SU-DHL-6 (cell line): Measurements from ENCODE around the gene RSF1.

ENCODE experiments used
- H2AFZ ChIP-seq: fragments of 200-600 bp; sonication (generic); 2 replicates; pipeline ENCODE4 v1.6.1; 2014; ENCODE audit warnings: low read depth, mild to moderate bottlenecking, moderate library complexity, mixed read lengths, antibody characterized with exemption, low read length; ENCODE audit not compliant: severe bottlenecking
- H3F3A ChIP-seq: fragments of 200-600 bp; shearing (Covaris generic); 2 replicates; pipeline ENCODE4 v1.6.0; 2016; ENCODE audit warnings: antibody characterized with exemption, mild to moderate bottlenecking; ENCODE audit not compliant: insufficient read depth
- H3K27ac ChIP-seq: fragments of 200-600 bp; sonication (generic); 2 replicates; pipeline ENCODE4 v1.5.1; 2016; ENCODE audit warnings: low read depth, mild to moderate bottlenecking, low read length, moderate library complexity, mixed read lengths
- H3K27me3 ChIP-seq: fragments of 200-600 bp; sonication (generic), shearing (Covaris generic); 2 replicates; pipeline ENCODE4 v1.6.0; 2014; ENCODE audit warnings: mild to moderate bottlenecking, low read length
- H3K36me3 ChIP-seq: fragments of 200-600 bp; sonication (generic); 2 replicates; pipeline ENCODE4 v1.6.1; 2014; ENCODE audit warnings: mild to moderate bottlenecking, low read length, mixed read lengths
- H3K4me2 ChIP-seq: fragments of 300-600, 200-600 bp; shearing (Covaris generic), sonication (generic); 2 replicates; pipeline ENCODE4 v1.6.0; 2014; ENCODE audit warnings: low read length, low read depth, mild to moderate bottlenecking; ENCODE audit not compliant: poor library complexity, severe bottlenecking
- H3K4me3 ChIP-seq: fragments of 200-600 bp; sonication (generic); 2 replicates; pipeline ENCODE4 v1.5.1; 2014; ENCODE audit warnings: antibody characterized with exemption, low read length, mild to moderate bottlenecking, mixed read lengths; ENCODE audit not compliant: insufficient read depth, poor library complexity, severe bottlenecking
- H3K79me2 ChIP-seq: fragments of 200-600 bp; sonication (generic); 2 replicates; pipeline ENCODE4 v1.6.1; 2014; ENCODE audit warnings: mild to moderate bottlenecking, low read length, moderate library complexity; ENCODE audit not compliant: insufficient read depth
- H3K9ac ChIP-seq: fragments of 200-600 bp; sonication (generic); 2 replicates; pipeline ENCODE4 v1.7.0; 2014; ENCODE audit warnings: mild to moderate bottlenecking, low read length
- H3K9me2 ChIP-seq: fragments of 200-600 bp; sonication (generic); replicated peaks from 2 replicates; pipeline ENCODE4 v1.6.1; 2014; ENCODE audit warnings: low read length; ENCODE audit not compliant: insufficient read depth
- H3K9me3 ChIP-seq: fragments of 200-600 bp; sonication (generic); 2 replicates; pipeline ENCODE4 v1.6.1; 2014; ENCODE audit warnings: low read length, mixed read lengths; ENCODE audit not compliant: insufficient read depth
- H4K20me1 ChIP-seq: fragments of 200-600 bp; sonication (generic); 2 replicates; pipeline ENCODE4 v1.6.1; 2014; ENCODE audit warnings: low read depth, mild to moderate bottlenecking, antibody characterized with exemption, low read length, moderate library complexity, mixed read lengths
- CTCF ChIP-seq: fragments of 200-600 bp; sonication (generic); IDR thresholded peaks from one replicate; pipeline ENCODE4 v1.5.1; 2017; ENCODE audit warnings: antibody characterized with exemption, mild to moderate bottlenecking, low read length, moderate library complexity; ENCODE audit not compliant: insufficient read depth, poor library complexity, severe bottlenecking
- EZH2phosphoT487 ChIP-seq: fragments of 200-600 bp; sonication (generic), shearing (Covaris generic); conservative IDR thresholded peaks from 2 replicates; pipeline ENCODE4 v1.6.1; 2018; ENCODE audit warnings: mild to moderate bottlenecking, antibody characterized with exemption, low read length, moderate library complexity, mixed read lengths

RSF1 gene

GRCh38 chr11:77771135-77771534 lies 49.4 kb downstream of the RSF1 start:
- Histone ChIP-seq H3K9ac (no peak overlapping the region), H3K27me3 (no peaks in the 10 kb centered on the region), H3F3A (0 out of 2 replicates have a peak, but pooled peaks cover 5% of the 10 kb centered on the region), H4K20me1 (peaks cover 32% of the 10 kb centered on the region), H3K4me3 (no peak overlapping the region), H3K79me2 (peaks cover 92% of the 10 kb centered on the region), H3K27ac (no peak overlapping the region), H2AFZ (no peak overlapping the region), H3K4me2 (no peak overlapping the region), H3K36me3 (no peaks in the 10 kb centered on the region), H3K9me2 (no peaks in the 10 kb centered on the region), H3K9me3 (no peaks in the 10 kb centered on the region)
- TF ChIP-seq CTCF (no peak), EZH2phosphoT487 (no peak)

- no peaks in the 10 kb centered on the region for H3K27me3 ChIP-seq
- peaks cover 92% of the 10 kb centered on the region for H3K79me2 ChIP-seq
- no peak overlapping the region for H3K27ac ChIP-seq
- no peaks in the 10 kb centered on the region for H3K9me3 ChIP-seq
- H3K4me3 ChIP-seq = no peak overlapping the region
- 0 out of 2 replicates have a peak, but pooled peaks cover 5% of the 10 kb centered on the region for H3F3A ChIP-seq
- no peak overlapping the region for H3K9ac ChIP-seq
- H4K20me1 ChIP-seq = peaks cover 32% of the 10 kb centered on the region
- no peaks in the 10 kb centered on the region for H3K36me3 ChIP-seq
- no peak overlapping the region for H2AFZ ChIP-seq
- H3K4me2 ChIP-seq = no peak overlapping the region
- no peaks in the 10 kb centered on the region for H3K9me2 ChIP-seq
- TF ChIP-seq EZH2phosphoT487 (no peak), CTCF (no peak)
These were observed 49.9 kb downstream of the RSF1 start for GRCh38 chr11:77770629-77771028.

- Histone ChIP-seq H3K27me3 (no peaks in the 10 kb centered on the region), H3K9me2 (no peaks in the 10 kb centered on the region), H3K36me3 (0 out of 2 replicates have a peak, but pooled peaks cover 9% of the 10 kb centered on the region), H3K27ac (no peak overlapping the region), H4K20me1 (peaks cover 6% of the 10 kb centered on the region; the same call in 1 of the 2 replicates), H2AFZ (no peak overlapping the region), H3K79me2 (peaks cover 42% of the 10 kb centered on the region), H3K4me3 (no peak overlapping the region), H3K9ac (no peak overlapping the region), H3K9me3 (no peaks in the 10 kb centered on the region), H3K4me2 (no peak overlapping the region), H3F3A (peaks cover 5% of the 10 kb centered on the region; the same call in 1 of the 2 replicates)
- TF ChIP-seq EZH2phosphoT487 = no peak
- TF ChIP-seq CTCF = no peak
These were observed 58.1 kb downstream of the RSF1 start for GRCh38 chr11:77762426-77762825.
